ENCODE results near the gene PTK7.

Gene PTK7

DNA sequence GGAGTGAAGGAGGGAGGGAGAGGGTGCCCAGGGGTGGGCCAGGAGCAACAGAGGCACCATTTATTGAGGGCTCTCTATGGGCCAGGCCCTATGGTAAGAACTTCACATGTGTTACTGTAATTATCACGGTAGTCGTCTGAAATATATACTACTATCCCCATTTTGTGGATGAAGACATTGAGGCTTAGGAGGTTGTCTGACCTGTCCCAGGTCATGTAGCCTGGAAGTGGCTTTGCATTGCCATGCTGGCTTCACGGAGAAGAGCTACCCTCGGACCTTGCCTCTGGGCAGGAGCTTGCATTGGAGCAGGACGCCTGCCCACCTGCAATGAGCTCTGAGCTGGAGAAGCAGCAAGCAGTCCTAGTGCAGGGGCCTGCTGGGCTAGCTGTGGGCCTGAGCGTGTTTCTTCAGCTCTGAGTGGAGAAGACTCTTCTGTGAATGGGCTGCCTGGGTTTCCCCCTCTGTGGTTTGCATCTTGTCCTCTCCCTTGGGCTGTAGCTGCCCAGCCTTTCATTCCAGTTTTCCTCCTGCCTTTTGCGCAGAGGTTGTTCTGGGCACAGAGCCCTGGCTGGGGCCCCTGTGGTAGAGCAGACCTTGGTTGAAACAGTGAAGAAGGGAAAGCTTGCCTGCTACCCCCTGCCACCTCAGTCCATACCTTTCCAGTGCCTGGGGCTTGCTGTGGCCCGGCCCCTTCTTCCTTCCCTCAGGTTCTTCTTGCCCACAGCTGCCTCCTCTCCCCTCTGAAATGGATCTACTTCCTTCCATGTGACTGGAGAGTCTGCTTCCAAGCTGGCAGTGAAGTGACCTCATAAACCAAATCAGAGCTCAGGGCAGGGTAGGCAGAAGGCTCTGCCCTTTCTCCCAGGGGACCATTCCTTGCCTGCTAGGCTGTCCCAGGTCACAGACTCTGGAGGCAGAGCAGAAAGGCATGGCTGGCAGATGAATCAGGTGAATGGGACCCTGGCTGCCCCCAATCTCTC is 70.9 kb downstream of the PTK7 start:
- DNase-seq (ENCODE audit: extremely low read depth, low read depth): no peak
- TF ChIP-seq, protein P1, sequence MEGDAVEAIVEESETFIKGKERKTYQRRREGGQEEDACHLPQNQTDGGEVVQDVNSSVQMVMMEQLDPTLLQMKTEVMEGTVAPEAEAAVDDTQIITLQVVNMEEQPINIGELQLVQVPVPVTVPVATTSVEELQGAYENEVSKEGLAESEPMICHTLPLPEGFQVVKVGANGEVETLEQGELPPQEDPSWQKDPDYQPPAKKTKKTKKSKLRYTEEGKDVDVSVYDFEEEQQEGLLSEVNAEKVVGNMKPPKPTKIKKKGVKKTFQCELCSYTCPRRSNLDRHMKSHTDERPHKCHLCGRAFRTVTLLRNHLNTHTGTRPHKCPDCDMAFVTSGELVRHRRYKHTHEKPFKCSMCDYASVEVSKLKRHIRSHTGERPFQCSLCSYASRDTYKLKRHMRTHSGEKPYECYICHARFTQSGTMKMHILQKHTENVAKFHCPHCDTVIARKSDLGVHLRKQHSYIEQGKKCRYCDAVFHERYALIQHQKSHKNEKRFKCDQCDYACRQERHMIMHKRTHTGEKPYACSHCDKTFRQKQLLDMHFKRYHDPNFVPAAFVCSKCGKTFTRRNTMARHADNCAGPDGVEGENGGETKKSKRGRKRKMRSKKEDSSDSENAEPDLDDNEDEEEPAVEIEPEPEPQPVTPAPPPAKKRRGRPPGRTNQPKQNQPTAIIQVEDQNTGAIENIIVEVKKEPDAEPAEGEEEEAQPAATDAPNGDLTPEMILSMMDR (IDR thresholded peaks at IDR 0.05; ENCODE audit: low read depth, low read length, missing control alignments): no peak
- H3K4me3 ChIP-seq (replicated peaks; ENCODE audit: low read depth, low read length): no peak overlapping the region

DNA sequence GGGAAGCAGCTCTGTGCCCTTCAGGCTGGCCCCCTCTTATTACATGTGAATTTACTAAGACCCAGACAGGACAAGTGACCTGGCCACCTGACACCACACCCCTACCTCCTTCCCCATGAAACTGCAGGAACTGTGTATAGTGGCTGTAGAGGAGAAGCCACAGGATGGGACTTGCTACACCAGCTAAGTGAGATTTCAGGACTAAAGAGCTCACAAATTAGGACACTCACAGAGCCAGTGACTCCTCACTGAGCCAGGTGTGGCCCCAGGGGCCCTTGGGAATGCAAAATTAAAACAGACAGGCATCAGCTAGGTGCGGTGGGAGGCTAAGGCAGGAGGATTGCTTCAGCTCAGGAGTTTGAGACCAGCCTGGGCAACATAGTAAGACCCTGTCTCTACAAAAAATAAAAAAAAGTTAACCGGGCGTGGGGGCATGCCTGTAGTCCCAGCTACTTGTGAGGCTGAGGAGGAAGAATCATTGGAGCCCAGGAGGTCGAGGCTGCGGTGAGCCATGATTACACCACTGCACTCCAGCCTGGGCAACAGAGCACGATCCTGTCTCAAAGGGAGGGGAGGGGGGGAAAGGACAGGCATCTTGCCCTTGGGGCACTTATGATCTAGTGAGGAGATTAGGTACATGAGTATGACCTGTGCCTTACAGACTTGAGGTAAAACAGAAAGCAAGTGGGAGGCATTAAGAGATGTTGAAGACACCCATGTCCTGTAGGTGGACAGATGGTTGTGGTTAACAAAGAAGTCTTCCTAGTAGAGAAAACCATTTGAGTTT is 71.8 kb downstream of the PTK7 start:
- TF ChIP-seq, protein P1 (IDR thresholded peaks at IDR 0.05; ENCODE audit: low read depth, low read length, missing control alignments): no peak
- DNase-seq (ENCODE audit: extremely low read depth, low read depth): no peak
- H3K4me3 ChIP-seq (replicated peaks; ENCODE audit: low read depth, low read length): no peak overlapping the region

DNA sequence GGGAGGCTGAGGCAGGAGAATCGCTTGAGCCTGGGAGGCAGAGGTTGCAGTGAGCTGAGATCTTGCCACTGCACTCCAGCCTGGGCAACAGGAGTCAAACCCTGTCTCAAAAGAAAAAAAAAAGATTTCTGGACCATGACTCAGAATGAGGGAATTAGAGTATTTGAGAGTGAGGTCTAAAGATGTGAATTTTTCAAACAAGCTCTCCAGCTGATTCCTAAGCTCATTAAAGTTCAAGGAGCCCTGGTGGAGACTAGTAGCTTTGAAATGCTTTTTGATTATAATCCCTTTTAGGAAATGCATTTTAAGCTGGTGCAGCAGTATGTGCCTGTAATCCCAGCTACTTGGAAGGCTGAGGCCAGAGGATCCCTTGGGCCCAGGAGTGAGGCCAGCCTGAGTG is 73.2 kb downstream of the PTK7 start:
- TF ChIP-seq, protein P1 (IDR thresholded peaks at IDR 0.05; ENCODE audit: low read depth, low read length, missing control alignments): no peak
- H3K4me3 ChIP-seq (replicated peaks; ENCODE audit: low read depth, low read length): no peak overlapping the region
- DNase-seq (ENCODE audit: extremely low read depth, low read depth): no peak

DNA sequence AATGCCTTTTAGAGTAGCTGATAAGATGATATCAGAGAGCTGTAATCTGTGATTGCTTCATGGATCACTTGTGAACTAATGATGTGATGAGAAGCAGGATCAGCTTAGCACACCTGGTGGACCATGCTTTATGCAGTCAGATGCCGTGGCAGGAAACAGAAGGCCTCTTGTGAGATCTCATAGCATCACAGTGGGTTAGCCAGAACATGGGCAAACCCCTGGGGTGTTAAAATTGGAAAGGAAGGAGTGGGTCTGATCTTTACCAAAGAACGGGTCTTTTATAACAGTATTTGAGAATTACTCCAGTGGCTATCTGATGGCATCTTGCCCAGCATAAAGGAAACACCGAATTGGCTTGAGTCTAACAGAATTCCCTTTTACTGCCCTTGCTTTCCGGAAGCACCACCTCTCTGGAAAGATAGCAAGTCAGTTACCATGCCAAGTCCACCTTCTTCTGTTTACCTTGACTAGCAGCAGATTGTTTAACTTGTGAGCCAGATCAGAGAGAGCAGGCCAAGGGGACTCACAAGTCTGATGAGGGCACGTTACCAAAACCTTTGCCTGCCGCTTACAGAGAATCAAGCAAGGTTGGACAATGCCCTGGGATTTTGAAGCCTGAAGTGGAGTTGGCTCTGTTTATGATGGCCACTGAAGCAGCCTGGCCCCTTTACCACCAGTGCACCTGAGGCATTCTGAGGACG is 74.1 kb downstream of the PTK7 start:
- H3K4me3 ChIP-seq (replicated peaks; ENCODE audit: low read depth, low read length): no peak overlapping the region
- TF ChIP-seq, protein P1 (IDR thresholded peaks at IDR 0.05; ENCODE audit: low read depth, low read length, missing control alignments): no peak
- no peak for DNase-seq (ENCODE audit: extremely low read depth, low read depth)

DNA sequence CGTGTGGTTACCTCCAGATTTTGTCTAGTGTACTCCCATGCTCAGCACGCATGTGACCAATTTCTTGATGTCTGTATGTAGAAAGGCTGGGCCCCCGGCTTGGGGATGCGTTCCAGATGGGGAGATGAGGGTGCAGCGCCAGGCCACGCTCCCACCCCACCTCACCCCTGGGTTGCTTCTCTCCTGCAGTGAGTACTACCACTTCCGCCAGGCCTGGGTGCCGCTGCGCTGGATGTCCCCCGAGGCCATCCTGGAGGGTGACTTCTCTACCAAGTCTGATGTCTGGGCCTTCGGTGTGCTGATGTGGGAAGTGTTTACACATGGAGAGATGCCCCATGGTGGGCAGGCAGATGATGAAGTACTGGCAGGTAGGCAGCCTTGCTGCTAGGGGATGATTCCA is 83.5 kb downstream of the PTK7 start:
- TF ChIP-seq, protein P1 (IDR thresholded peaks at IDR 0.05; ENCODE audit: low read depth, low read length, missing control alignments): no peak
- no peak for DNase-seq (ENCODE audit: extremely low read depth, low read depth)
- no peak overlapping the region for H3K4me3 ChIP-seq (replicated peaks; ENCODE audit: low read depth, low read length)

DNA sequence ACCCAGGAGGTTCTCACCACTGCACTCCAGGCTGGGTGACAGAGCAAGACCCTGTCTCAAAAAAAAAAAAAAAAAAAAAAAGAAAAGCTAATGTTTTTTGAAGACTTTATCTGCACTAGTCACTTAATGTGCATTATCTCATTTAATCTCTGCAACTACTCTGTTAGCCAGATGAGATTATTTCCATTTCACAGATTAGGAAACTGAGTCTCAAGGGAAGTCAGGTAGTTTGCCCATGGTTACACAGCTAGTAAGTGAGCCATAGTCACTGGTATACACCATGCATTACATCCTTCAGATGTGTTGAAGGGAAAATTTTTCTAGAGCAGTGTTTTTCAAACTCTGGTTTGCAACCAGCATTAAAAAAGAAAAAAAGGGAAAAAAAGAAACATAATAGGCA is 87.8 kb downstream of the PTK7 start:
- TF ChIP-seq, protein P1 (IDR thresholded peaks at IDR 0.05; ENCODE audit: low read depth, low read length, missing control alignments): no peak
- no peak for DNase-seq (ENCODE audit: extremely low read depth, low read depth)

More for the DNA sequence above, 87.8 kb downstream of the PTK7 start:
- no peak overlapping the region for H3K4me3 ChIP-seq (replicated peaks; ENCODE audit: low read depth, low read length)

Data from HFF-Myc (cell line).